Natural killer cell treated with Interleukin-12 subunit alpha and Interleukin-12 subunit beta and Interleukin-15 and Interleukin-18, amount 100 ng/mL, for 72 hours (primary cell): ENCODE data around the gene PIGR. TPM values are rescaled to one million over a fixed set of nuclear protein-coding genes. Genes with fewer than 3 reads are reported as not detected.

ENCODE experiments used
- ATAC-seq, 2 donors: fragments of 150-1000 bp; cut with Tn5 transposase in 1 of 2; sonication (Bioruptor Pico), chemical (Tn5 transposase) in 1 of 2; 2 replicates each; pipeline ENCODE4 v1.10.0; 2021
- DNase-seq: peaks from one replicate; pipeline ENCODE4 v3.0.0; 2022; ENCODE audit warnings: low spot score
- H3K27ac Mint-ChIP-seq, 2 donors: 1 replicate in 1 of 2; 2 replicates in 1 of 2; pipeline ENCODE4 v1.8.0; 2022; ENCODE audit warnings: mixed read lengths in 2 of 2, mild to moderate bottlenecking in 1 of 2, moderate library complexity in 1 of 2
- H3K27me3 Mint-ChIP-seq, 2 donors: 1 replicate in 1 of 2; 2 replicates in 1 of 2; pipeline ENCODE4 v1.8.0; 2022; ENCODE audit warnings: mixed read lengths in 2 of 2
- H3K36me3 Mint-ChIP-seq: one replicate; pipeline ENCODE4 v1.8.0; 2022; ENCODE audit warnings: mixed read lengths
- H3K4me1 Mint-ChIP-seq, 2 donors: 1 replicate in 1 of 2; 2 replicates in 1 of 2; pipeline ENCODE4 v1.8.0; 2022; ENCODE audit warnings: low read depth in 2 of 2, mixed read lengths in 2 of 2, mild to moderate bottlenecking in 1 of 2
- H3K4me3 Mint-ChIP-seq: one replicate; pipeline ENCODE4 v1.8.0; 2022; ENCODE audit warnings: mixed read lengths
- H3K9me3 Mint-ChIP-seq: 2 replicates; pipeline ENCODE4 v1.8.0; 2022; ENCODE audit warnings: mixed read lengths
- total RNA-seq, 2 donors: library from RNA; stranded (reverse); gene quantifications; one replicate each; pipeline ENCODE4 v1.2.3, GENCODE V29; 2022

PIGR gene
- total RNA-seq, 2 donors from 2014 or later: 0.08 TPM; not detected in 1

GRCh38 chr1:206970446-206970845 is 24.2 kb upstream of the PIGR start, which contains the start of gene FCAMR:
FCAMR (minus strand) TSS chr1:206970460; CDS start chr1:206970125, 335 bp downstream.
- Mint-ChIP-seq H3K27ac (no peak within 1 kb of the TSS), H3K36me3 (no peaks in the 10 kb centered on the region), H3K27me3 (peaks cover 22 to 25% of the 10 kb centered on the region in 2 donors), H3K9me3 (no peaks in the 10 kb centered on the region), H3K4me3 (no peak within 1 kb of the TSS), H3K4me1 (peaks cover 14% of the 10 kb centered on the region in 2 donors)
- no peak for DNase-seq
- ATAC-seq: no peak

GRCh38 chr1:206969090-206969489 is 22.8 kb upstream of the PIGR start:
- no peak for ATAC-seq
- no peak for DNase-seq
- Mint-ChIP-seq H3K4me1 (peaks cover 14% of the 10 kb centered on the region in 2 donors), H3K9me3 (no peaks in the 10 kb centered on the region), H3K27ac (no peak overlapping the region), H3K4me3 (no peak overlapping the region), H3K27me3 (peaks cover 22 to 25% of the 10 kb centered on the region in 2 donors), H3K36me3 (no peaks in the 10 kb centered on the region)

GRCh38 chr1:206967096-206967849 is 21.0 kb upstream of the PIGR start:
- peaks cover 20 to 24% of the 10 kb centered on the region in 2 donors for H3K4me1 Mint-ChIP-seq
- no peaks in the 10 kb centered on the region for H3K36me3 Mint-ChIP-seq
- no peaks in the 10 kb centered on the region for H3K9me3 Mint-ChIP-seq
- peaks cover 17 to 22% of the 10 kb centered on the region in 2 donors for H3K27me3 Mint-ChIP-seq
- DNase-seq (no peak), ATAC-seq (peak; percentile 51 to 78)
- H3K4me3 Mint-ChIP-seq: peak overlapping the region; percentile 41
- peak overlapping the region in 1 of 2 donors; percentile 80 for H3K27ac Mint-ChIP-seq

GRCh38 chr1:206965781-206966180 is 19.5 kb upstream of the PIGR start:
- Mint-ChIP-seq H3K9me3 (no peaks in the 10 kb centered on the region), H3K27ac (no peak overlapping the region), H3K27me3 (peaks cover 12 to 13% of the 10 kb centered on the region in 2 donors), H3K4me1 (peaks cover 23 to 29% of the 10 kb centered on the region in 2 donors), H3K4me3 (no peak overlapping the region), H3K36me3 (no peaks in the 10 kb centered on the region)
- no peak for DNase-seq
- ATAC-seq: no peak

- Mint-ChIP-seq H3K36me3 (no peaks in the 10 kb centered on the region), H3K9me3 (no peaks in the 10 kb centered on the region), H3K27ac (no peak overlapping the region), H3K27me3 (peaks cover 0 to 3% of the 10 kb centered on the region in 2 donors), H3K4me3 (no peak overlapping the region), H3K4me1 (peaks cover 23 to 29% of the 10 kb centered on the region in 2 donors)
- DNase-seq (no peak), ATAC-seq (no peak)
Observed at GRCh38 chr1:206963740-206964139, 17.5 kb upstream of the PIGR start.

GRCh38 chr1:206963119-206963712 is 16.9 kb upstream of the PIGR start:
- ATAC-seq (no peak), DNase-seq (no peak)
- no peaks in the 10 kb centered on the region for H3K36me3 Mint-ChIP-seq
- no peak overlapping the region for H3K27ac Mint-ChIP-seq
- H3K27me3 Mint-ChIP-seq: no peaks in the 10 kb centered on the region
- peaks cover 20 to 27% of the 10 kb centered on the region in 2 donors for H3K4me1 Mint-ChIP-seq
- H3K9me3 Mint-ChIP-seq: no peaks in the 10 kb centered on the region
- H3K4me3 Mint-ChIP-seq: no peak overlapping the region

- Mint-ChIP-seq H3K27me3 (no peaks in the 10 kb centered on the region), H3K9me3 (no peaks in the 10 kb centered on the region), H3K27ac (no peak overlapping the region), H3K4me1 (peaks cover 11 to 17% of the 10 kb centered on the region in 2 donors), H3K4me3 (no peak overlapping the region), H3K36me3 (no peaks in the 10 kb centered on the region)
- no peak for DNase-seq
- ATAC-seq: no peak
Observed at GRCh38 chr1:206962272-206962671, 16.0 kb upstream of the PIGR start.

- H3K4me1 Mint-ChIP-seq: peaks cover 9 to 15% of the 10 kb centered on the region in 2 donors
- H3K36me3 Mint-ChIP-seq: no peaks in the 10 kb centered on the region
- no peaks in the 10 kb centered on the region for H3K9me3 Mint-ChIP-seq
- no peak overlapping the region for H3K27ac Mint-ChIP-seq
- H3K4me3 Mint-ChIP-seq: no peak overlapping the region
- H3K27me3 Mint-ChIP-seq: no peaks in the 10 kb centered on the region
- DNase-seq: no peak
- no peak for ATAC-seq
Observed at GRCh38 chr1:206961668-206962067, 15.4 kb upstream of the PIGR start.

GRCh38 chr1:206960676-206961386 is 14.6 kb upstream of the PIGR start:
- ATAC-seq: no peak
- H3K27ac Mint-ChIP-seq: no peak overlapping the region
- no peak overlapping the region for H3K4me3 Mint-ChIP-seq
- DNase-seq: no peak
- no peaks in the 10 kb centered on the region for H3K27me3 Mint-ChIP-seq
- H3K36me3 Mint-ChIP-seq: no peaks in the 10 kb centered on the region
- H3K9me3 Mint-ChIP-seq: no peaks in the 10 kb centered on the region
- peaks cover 9 to 20% of the 10 kb centered on the region in 2 donors for H3K4me1 Mint-ChIP-seq

GRCh38 chr1:206958144-206958543 is 11.9 kb upstream of the PIGR start:
- DNase-seq (no peak), ATAC-seq (no peak)
- Mint-ChIP-seq H3K27ac (no peak overlapping the region), H3K36me3 (no peaks in the 10 kb centered on the region), H3K4me3 (no peak overlapping the region), H3K27me3 (peaks cover 0 to 3% of the 10 kb centered on the region in 2 donors), H3K9me3 (no peaks in the 10 kb centered on the region), H3K4me1 (peaks cover 16 to 26% of the 10 kb centered on the region in 2 donors)

- Mint-ChIP-seq H3K27me3 (peaks cover 0 to 3% of the 10 kb centered on the region in 2 donors), H3K4me3 (no peak overlapping the region), H3K4me1 (peaks cover 14 to 25% of the 10 kb centered on the region in 2 donors), H3K9me3 (no peaks in the 10 kb centered on the region), H3K27ac (no peak overlapping the region), H3K36me3 (no peaks in the 10 kb centered on the region)
- DNase-seq (no peak), ATAC-seq (no peak)
Observed at GRCh38 chr1:206957639-206958038, 11.4 kb upstream of the PIGR start.

GRCh38 chr1:206955476-206956451 is 9.5 kb upstream of the PIGR start:
- H3K4me3 Mint-ChIP-seq: peak overlapping the region; percentile 66
- ATAC-seq: peak; percentile 75 to 79

More at GRCh38 chr1:206955476-206956451, 9.5 kb upstream of the PIGR start:
- DNase-seq: no peak
- peak overlapping the region in 1 of 2 donors; percentile 42 for H3K27ac Mint-ChIP-seq
- peaks cover 7 to 17% of the 10 kb centered on the region in 2 donors for H3K4me1 Mint-ChIP-seq
- no peaks in the 10 kb centered on the region for H3K9me3 Mint-ChIP-seq
- peaks cover 0 to 3% of the 10 kb centered on the region in 2 donors for H3K27me3 Mint-ChIP-seq
- H3K36me3 Mint-ChIP-seq: no peaks in the 10 kb centered on the region
